HEK293T (cell line): ENCODE data around the gene MYBPH.

Experiments used
- ARNT ChIP-seq: fragments of 450-650 bp; IDR thresholded peaks from 2 replicates; pipeline ENCODE4 v1.6.1; 2017; ENCODE audit warnings: mild to moderate bottlenecking
- BHLHE40 ChIP-seq: fragments of 450-650 bp; IDR thresholded peaks from 2 replicates; pipeline ENCODE4 v1.6.1; 2016; ENCODE audit warnings: mild to moderate bottlenecking, moderate library complexity, borderline replicate concordance
- ELF4 ChIP-seq: fragments of 450-650 bp; IDR thresholded peaks from 2 replicates; pipeline ENCODE4 v1.6.1; 2017; ENCODE audit warnings: antibody characterized with exemption
- FOXA1 ChIP-seq: fragments of 450-650 bp; IDR thresholded peaks from 2 replicates; pipeline ENCODE4 v1.6.1; 2016; ENCODE audit warnings: mild to moderate bottlenecking
- FOXK2 ChIP-seq: fragments of 450-650 bp; IDR thresholded peaks from 2 replicates; pipeline ENCODE4 v1.6.1; 2016; ENCODE audit warnings: mild to moderate bottlenecking
- FOXM1 ChIP-seq: fragments of 450-650 bp; IDR thresholded peaks from 2 replicates; pipeline ENCODE4 v1.6.1; 2017; ENCODE audit warnings: mild to moderate bottlenecking, borderline replicate concordance
- L3MBTL2 ChIP-seq: fragments of 450-650 bp; conservative IDR thresholded peaks from 2 replicates; pipeline ENCODE4 v1.6.1; 2016; ENCODE audit warnings: mild to moderate bottlenecking
- LEF1 ChIP-seq: fragments of 450-650 bp; IDR thresholded peaks from 2 replicates; pipeline ENCODE4 v1.6.1; 2017; ENCODE audit warnings: mild to moderate bottlenecking, borderline replicate concordance
- NFRKB ChIP-seq: fragments of 450-650 bp; IDR thresholded peaks from 2 replicates; pipeline ENCODE4 v1.6.1; 2016; ENCODE audit warnings: mild to moderate bottlenecking, moderate library complexity
- SP1 ChIP-seq: fragments of 450-650 bp; IDR thresholded peaks from 2 replicates; pipeline ENCODE4 v1.6.1; 2017
- SUZ12 ChIP-seq: fragments of 450-650 bp; IDR thresholded peaks from 2 replicates; pipeline ENCODE4 v1.6.1; 2016; ENCODE audit warnings: mild to moderate bottlenecking
- TARDBP ChIP-seq: fragments of 450-650 bp; IDR thresholded peaks from 2 replicates; pipeline ENCODE4 v1.6.1; 2016
- ZNF384 ChIP-seq: fragments of 450-650 bp; IDR thresholded peaks from 2 replicates; pipeline ENCODE4 v1.6.1; 2016
- TF ChIP-seq, protein P1 (sequence below): fragments of 450-650 bp; IDR thresholded peaks from 2 replicates; pipeline ENCODE4 v1.6.1; 2016

DNA sequence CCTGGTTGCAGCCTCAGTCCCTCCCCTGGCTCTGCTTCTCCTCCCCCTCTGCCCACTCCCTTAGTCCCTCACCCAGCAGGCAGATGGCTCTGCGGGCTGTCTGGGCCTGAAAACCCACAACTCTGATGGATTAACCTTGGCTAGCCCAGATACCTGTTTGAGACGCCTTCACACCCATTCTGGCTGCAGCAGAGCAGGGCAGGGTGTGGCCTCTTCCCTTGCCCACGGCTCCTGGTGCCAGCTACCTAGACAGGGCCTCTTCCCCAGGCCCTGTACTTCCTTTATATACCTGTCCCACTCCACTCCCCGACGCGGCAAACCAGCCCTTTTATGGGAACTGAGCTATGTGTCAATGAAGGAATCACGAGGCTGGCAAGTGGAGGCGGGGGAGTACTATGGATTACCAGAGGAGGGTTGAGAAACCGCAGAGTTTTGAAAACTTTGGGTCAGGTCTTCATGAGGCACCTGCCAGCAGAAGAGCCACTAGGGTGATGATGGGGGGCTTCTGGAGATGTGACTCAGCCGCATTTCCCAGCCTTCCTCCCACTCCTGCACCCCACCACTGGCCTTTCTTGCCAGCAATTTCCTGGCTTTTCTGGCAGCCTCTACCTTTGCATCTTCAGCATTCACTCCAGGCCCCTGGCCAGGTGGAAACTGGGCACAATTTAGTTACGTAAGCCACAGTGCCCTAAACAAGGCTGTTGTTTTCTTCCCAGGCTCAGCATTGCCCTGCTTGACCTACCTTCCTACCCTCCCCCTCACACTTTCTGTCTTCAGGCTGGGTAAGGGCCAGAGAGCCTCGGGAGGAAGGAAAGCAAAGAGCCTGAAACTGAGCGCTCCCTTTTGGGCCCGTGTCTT is 11.0 kb upstream of the MYBPH start, which contains the start of gene CHI3L1:
- TF ChIP-seq SUZ12 (no peak), SP1 (no peak), ARNT (no peak), FOXM1 (no peak), ZNF384 (no peak), FOXA1 (no peak), NFRKB (no peak), TARDBP (no peak), L3MBTL2 (no peak), LEF1 (no peak), BHLHE40 (no peak), FOXK2 (no peak), ELF4 (no peak)
- TF ChIP-seq, protein P1, sequence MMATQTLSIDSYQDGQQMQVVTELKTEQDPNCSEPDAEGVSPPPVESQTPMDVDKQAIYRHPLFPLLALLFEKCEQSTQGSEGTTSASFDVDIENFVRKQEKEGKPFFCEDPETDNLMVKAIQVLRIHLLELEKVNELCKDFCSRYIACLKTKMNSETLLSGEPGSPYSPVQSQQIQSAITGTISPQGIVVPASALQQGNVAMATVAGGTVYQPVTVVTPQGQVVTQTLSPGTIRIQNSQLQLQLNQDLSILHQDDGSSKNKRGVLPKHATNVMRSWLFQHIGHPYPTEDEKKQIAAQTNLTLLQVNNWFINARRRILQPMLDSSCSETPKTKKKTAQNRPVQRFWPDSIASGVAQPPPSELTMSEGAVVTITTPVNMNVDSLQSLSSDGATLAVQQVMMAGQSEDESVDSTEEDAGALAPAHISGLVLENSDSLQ: no peak
